GM21360 (cell line): ENCODE results near the gene PRKN.

Experiments used
- ATAC-seq: cut with Tn5 transposase; IDR thresholded peaks from one replicate; pipeline ENCODE4 v1.9.1; 2021; ENCODE audit warnings: mild to moderate bottlenecking, moderate library complexity; ENCODE audit not compliant: unreplicated experiment

PRKN gene

GRCh38 chr6:161389756-161390155 lies 1337.8 kb downstream of the PRKN start:
- ATAC-seq = no peak

- no peak for ATAC-seq
These were observed 1343.6 kb downstream of the PRKN start for GRCh38 chr6:161383951-161384350.

GRCh38 chr6:161379834-161380582 lies 1347.6 kb downstream of the PRKN start:
- no peak for ATAC-seq

GRCh38 chr6:161378115-161378514 lies 1349.5 kb downstream of the PRKN start:
- ATAC-seq = no peak

- no peak for ATAC-seq
These were observed 1350.5 kb downstream of the PRKN start for GRCh38 chr6:161377116-161377515.

GRCh38 chr6:161376367-161376766 lies 1351.2 kb downstream of the PRKN start:
- ATAC-seq = no peak

- no peak for ATAC-seq
These were observed 1352.3 kb downstream of the PRKN start for GRCh38 chr6:161374971-161375873.

- ATAC-seq = peak; percentile 45
These were observed 1353.6 kb downstream of the PRKN start for GRCh38 chr6:161373905-161374451.

GRCh38 chr6:161372422-161372793 lies 1355.2 kb downstream of the PRKN start:
- ATAC-seq = no peak

GRCh38 chr6:161370880-161371279 lies 1356.7 kb downstream of the PRKN start:
- ATAC-seq = peak; percentile 91

- ATAC-seq = no peak
These were observed 1358.2 kb downstream of the PRKN start for GRCh38 chr6:161369339-161369738.

- no peak for ATAC-seq
These were observed 1359.1 kb downstream of the PRKN start for GRCh38 chr6:161368514-161368913.

GRCh38 chr6:161367472-161367871 lies 1360.1 kb downstream of the PRKN start:
- no peak for ATAC-seq

- ATAC-seq = no peak
These were observed 1361.2 kb downstream of the PRKN start for GRCh38 chr6:161366301-161366923.

GRCh38 chr6:161365633-161366032 lies 1361.9 kb downstream of the PRKN start:
- no peak for ATAC-seq

- ATAC-seq = no peak
These were observed 1364.3 kb downstream of the PRKN start for GRCh38 chr6:161363286-161363685.

- no peak for ATAC-seq
These were observed 1365.3 kb downstream of the PRKN start for GRCh38 chr6:161362266-161362665.

GRCh38 chr6:161361529-161361928 lies 1366.0 kb downstream of the PRKN start:
- no peak for ATAC-seq

GRCh38 chr6:161360520-161360919 lies 1367.0 kb downstream of the PRKN start:
- no peak for ATAC-seq

GRCh38 chr6:161359618-161359945 lies 1368.0 kb downstream of the PRKN start:
- ATAC-seq = no peak

- ATAC-seq = no peak
These were observed 1371.3 kb downstream of the PRKN start for GRCh38 chr6:161356167-161356854.
